ENCODE results near the gene UBXN10.

Gene UBXN10

DNA sequence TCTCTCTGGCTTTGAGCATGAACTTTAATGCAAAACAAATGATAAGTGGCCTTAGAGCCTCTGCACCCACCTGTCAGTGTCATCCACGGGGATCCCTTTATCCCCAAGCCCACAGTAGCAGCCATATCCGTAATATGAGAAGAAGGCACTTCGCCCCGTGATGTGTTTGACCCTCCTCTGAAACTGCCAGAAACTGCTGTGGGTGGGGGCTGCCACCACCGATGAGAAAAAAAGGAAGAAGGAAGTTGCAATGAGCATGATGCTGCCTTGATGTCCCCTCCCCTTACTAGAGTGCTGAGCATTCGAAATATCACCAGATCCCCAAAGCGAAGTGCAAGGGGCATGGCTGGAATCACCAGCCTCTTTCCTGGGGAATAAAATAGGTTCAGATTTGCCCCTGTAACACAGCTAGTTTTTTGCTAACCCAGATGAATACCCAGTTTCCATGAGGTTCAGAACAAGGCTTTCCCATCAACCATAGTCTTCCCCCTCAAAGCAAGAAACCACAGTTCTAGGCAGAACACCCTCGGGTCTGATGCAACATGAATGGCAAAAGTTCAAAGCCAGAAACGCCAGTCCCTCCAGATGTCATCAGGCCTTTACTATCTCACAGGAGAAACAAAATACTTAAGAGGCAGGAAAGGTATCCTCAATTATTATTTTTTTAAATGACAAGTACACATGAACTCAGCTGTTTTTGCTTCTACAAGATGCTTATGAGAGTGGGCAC is 10.8 kb upstream of the UBXN10 start:
- FAIRE-seq = no peak
- TF ChIP-seq POLR2AphosphoS5 (IDR thresholded peaks at IDR 0.05; ENCODE audit: low read depth, low read length) (no peak), POLR2A (IDR thresholded peaks at IDR 0.05; ENCODE audit: low read depth, low read length) (no peak), TAF1 (IDR thresholded peaks at IDR 0.05; ENCODE audit: borderline replicate concordance, low read depth, low read length) (no peak)
- no peak for DNase-seq (ENCODE audit: insufficient read length)

GRCh38 chr1:20178634-20179370 is 7.1 kb upstream of the UBXN10 start:
- TF ChIP-seq POLR2A (IDR thresholded peaks at IDR 0.05; ENCODE audit: low read depth, low read length) (no peak), TAF1 (IDR thresholded peaks at IDR 0.05; ENCODE audit: borderline replicate concordance, low read depth, low read length) (no peak), POLR2AphosphoS5 (IDR thresholded peaks at IDR 0.05; ENCODE audit: low read depth, low read length) (no peak)
- no peak for FAIRE-seq
- no peak for DNase-seq (ENCODE audit: insufficient read length)

DNA sequence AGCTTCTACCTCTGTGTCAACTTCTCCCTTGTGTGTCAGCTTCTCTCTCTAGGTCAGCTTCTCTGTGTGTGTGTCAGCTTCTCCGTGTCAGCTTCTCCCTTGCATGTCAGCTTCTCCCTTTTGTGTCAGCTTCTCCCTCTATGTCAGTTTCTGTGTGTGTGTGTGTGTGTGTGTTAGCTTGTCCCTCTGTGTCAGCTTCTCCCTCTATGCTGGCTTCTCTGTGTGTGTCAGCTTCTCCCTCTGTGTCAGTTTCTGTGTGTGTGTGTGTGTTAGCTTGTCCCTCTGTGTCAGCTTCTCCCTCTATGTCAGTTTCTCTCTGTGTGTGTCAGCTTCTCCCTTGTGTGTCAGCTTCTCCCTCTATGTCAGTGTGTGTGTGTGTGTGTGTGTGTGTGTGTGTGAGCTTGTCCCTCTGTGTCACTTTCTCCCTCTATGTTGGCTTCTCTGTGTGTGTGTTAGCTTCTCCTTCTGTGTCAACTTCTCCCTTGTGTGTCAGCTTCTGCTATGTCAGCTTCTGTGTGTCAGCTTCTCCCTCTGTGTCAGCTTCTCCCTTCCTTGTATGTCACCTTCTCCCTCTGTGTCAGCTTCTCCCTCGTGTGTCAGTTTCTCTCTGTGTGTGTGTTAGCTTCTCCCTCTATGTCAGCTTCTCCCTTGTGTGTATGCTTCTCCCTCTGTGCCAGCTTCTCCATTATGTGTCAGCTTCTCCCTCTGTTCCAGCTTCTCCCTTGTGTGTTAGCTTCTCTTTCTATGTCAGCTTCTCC is 6.3 kb upstream of the UBXN10 start:
- TF ChIP-seq TAF1 (IDR thresholded peaks at IDR 0.05; ENCODE audit: borderline replicate concordance, low read depth, low read length) = no peak
- TF ChIP-seq POLR2AphosphoS5 (IDR thresholded peaks at IDR 0.05; ENCODE audit: low read depth, low read length) = no peak
- no peak for TF ChIP-seq POLR2A (IDR thresholded peaks at IDR 0.05; ENCODE audit: low read depth, low read length)
- DNase-seq (ENCODE audit: insufficient read length) (no peak), FAIRE-seq (no peak)

DNA sequence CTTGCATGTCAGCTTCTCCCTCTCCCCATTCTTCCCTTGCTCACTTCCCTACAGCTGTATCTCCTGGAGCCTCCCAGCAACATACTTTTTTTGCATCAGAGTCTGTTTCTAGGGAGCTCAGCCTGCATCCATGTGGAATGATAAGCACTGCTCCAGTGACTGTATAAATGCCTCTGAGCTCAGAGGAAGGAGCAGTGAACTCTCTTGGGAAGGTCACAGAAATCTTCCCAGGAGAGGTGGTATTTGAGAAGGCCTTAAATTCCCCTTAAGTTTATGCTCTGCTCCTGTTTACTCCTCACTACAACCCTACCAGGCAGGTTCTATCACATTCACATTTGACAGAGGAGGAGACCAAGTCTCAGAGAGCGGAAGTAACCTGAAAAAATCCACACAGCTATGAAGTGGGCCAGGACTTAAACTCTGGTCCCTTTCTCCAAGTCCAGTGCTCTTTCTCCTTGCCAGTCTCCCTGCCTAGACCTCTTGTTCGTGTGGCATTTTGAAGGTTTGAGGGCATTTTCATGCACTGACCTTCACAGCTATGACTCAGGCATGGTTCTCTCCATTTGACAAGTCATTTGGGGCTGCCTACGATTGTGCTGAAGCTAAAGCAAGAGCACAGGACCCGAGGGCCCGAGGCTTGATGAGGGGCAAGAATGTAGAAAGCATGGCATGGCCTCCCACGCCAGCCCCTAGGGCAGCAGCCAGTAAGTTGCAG is 5.6 kb upstream of the UBXN10 start:
- FAIRE-seq = no peak
- DNase-seq (ENCODE audit: insufficient read length) = no peak
- TF ChIP-seq POLR2A (IDR thresholded peaks at IDR 0.05; ENCODE audit: low read depth, low read length) (no peak), TAF1 (IDR thresholded peaks at IDR 0.05; ENCODE audit: borderline replicate concordance, low read depth, low read length) (no peak), POLR2AphosphoS5 (IDR thresholded peaks at IDR 0.05; ENCODE audit: low read depth, low read length) (no peak)

GRCh38 chr1:20180844-20181207 is 5.1 kb upstream of the UBXN10 start:
- DNase-seq (ENCODE audit: insufficient read length) (no peak), FAIRE-seq (no peak)
- TF ChIP-seq POLR2A (IDR thresholded peaks at IDR 0.05; ENCODE audit: low read depth, low read length) (no peak), POLR2AphosphoS5 (IDR thresholded peaks at IDR 0.05; ENCODE audit: low read depth, low read length) (no peak), TAF1 (IDR thresholded peaks at IDR 0.05; ENCODE audit: borderline replicate concordance, low read depth, low read length) (no peak)

GRCh38 chr1:20182415-20182814 is 3.5 kb upstream of the UBXN10 start:
- DNase-seq (ENCODE audit: insufficient read length) (no peak), FAIRE-seq (no peak)
- TF ChIP-seq POLR2AphosphoS5 (IDR thresholded peaks at IDR 0.05; ENCODE audit: low read depth, low read length) (no peak), TAF1 (IDR thresholded peaks at IDR 0.05; ENCODE audit: borderline replicate concordance, low read depth, low read length) (no peak), POLR2A (IDR thresholded peaks at IDR 0.05; ENCODE audit: low read depth, low read length) (no peak)

- no peak for TF ChIP-seq POLR2AphosphoS5 (IDR thresholded peaks at IDR 0.05; ENCODE audit: low read depth, low read length)
- no peak for TF ChIP-seq TAF1 (IDR thresholded peaks at IDR 0.05; ENCODE audit: borderline replicate concordance, low read depth, low read length)
- TF ChIP-seq POLR2A (IDR thresholded peaks at IDR 0.05; ENCODE audit: low read depth, low read length) = no peak
- DNase-seq (ENCODE audit: insufficient read length) = no peak
- FAIRE-seq = no peak
These were observed 2.9 kb upstream of the UBXN10 start for GRCh38 chr1:20183035-20183434.

DNA sequence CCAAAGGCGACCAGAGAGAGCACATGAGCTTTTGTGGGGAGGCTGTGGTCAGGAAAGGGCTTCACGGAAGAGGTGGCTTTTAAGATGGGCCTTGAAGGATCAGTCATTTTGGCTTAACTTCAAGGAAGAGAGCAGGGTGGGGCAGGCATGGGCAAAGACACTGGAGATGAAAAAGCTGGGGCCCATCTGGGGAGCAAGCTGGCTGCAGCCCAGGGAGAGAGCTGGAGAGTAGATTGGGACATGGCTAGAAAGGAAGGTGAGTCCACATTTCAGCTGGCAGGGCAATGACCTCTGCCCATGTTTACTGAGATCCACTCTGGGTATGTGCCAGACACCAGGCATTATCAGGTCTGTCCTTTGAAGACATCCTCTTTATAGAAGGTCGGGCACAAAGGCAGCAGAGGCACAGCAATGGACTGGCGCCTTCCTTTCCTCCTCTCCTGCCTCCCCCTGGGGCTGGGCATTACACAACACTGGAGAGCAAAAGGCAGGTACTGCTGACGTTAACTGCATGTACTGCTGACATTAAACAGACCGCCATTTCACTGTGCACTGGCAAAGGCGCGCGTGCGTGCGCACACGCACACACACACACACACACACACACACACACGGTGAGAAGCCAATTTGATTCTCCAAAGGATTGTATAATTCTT is 2.2 kb upstream of the UBXN10 start:
- TF ChIP-seq TAF1 (IDR thresholded peaks at IDR 0.05; ENCODE audit: borderline replicate concordance, low read depth, low read length) (no peak), POLR2A (IDR thresholded peaks at IDR 0.05; ENCODE audit: low read depth, low read length) (no peak), POLR2AphosphoS5 (IDR thresholded peaks at IDR 0.05; ENCODE audit: low read depth, low read length) (no peak)
- no peak for FAIRE-seq
- no peak for DNase-seq (ENCODE audit: insufficient read length)

GRCh38 chr1:20184481-20184900 is 1.4 kb upstream of the UBXN10 start:
- FAIRE-seq = no peak
- no peak for TF ChIP-seq POLR2AphosphoS5 (IDR thresholded peaks at IDR 0.05; ENCODE audit: low read depth, low read length)
- no peak for TF ChIP-seq TAF1 (IDR thresholded peaks at IDR 0.05; ENCODE audit: borderline replicate concordance, low read depth, low read length)
- TF ChIP-seq POLR2A (IDR thresholded peaks at IDR 0.05; ENCODE audit: low read depth, low read length) = no peak
- no peak for DNase-seq (ENCODE audit: insufficient read length)

DNA sequence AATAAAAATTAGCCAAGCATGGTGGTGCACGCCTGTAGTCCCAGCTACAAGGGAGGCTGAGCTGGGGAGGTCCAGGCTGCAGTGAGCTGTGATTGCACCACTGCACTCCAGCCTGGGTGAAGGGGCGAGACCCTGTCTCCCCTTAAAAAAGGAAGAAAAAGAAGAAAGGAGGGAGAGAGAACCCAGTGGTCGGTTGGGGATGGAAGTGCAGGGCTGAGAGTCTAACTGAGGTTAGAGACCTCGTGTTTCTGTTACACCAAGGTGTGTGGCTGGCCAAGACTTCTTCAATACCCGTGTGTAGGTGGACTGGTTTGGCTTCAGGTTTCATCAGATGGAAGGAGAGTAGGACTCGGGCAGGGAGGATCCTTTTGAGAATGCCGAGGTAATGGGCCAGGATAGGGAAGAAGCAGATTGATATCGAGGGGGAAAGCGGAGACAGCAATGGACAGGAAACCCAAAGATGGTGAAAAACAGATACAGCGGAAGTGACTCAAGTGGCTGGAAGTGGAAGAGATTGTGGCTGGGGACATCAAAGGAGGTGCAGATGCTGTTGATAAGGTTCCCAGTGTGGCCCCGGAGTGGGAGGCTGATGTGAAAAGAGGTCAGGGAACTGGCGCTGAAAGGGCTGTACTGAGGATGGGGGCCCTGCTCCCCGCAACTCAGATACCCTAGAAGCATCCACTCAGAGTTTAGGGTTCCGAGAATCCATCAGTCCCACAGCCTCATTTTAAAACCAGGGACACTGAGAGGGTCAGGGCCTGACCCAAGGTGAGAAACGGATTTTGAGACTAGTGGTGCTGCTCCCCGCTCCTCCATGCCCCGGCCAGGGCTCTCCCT is 681 bp upstream of the UBXN10 start:
- TF ChIP-seq POLR2AphosphoS5 (IDR thresholded peaks at IDR 0.05; ENCODE audit: low read depth, low read length) = no peak
- no peak for TF ChIP-seq POLR2A (IDR thresholded peaks at IDR 0.05; ENCODE audit: low read depth, low read length)
- no peak for TF ChIP-seq TAF1 (IDR thresholded peaks at IDR 0.05; ENCODE audit: borderline replicate concordance, low read depth, low read length)
- FAIRE-seq (no peak), DNase-seq (ENCODE audit: insufficient read length) (no peak)

Data from GM12892 (cell line).